NCI-H2196 treated with DMSO at 0.1 percent for 48 hours (cell line): ENCODE measurements around the gene CACNA1C.
"Not testable (repeated sequence)": the region's sequence is repeated elsewhere in the genome, so short reads cannot be mapped to it uniquely, and the experiment has no call there.

ENCODE experiments used
- DNase-seq: peaks from one replicate; lab custom pipeline; 2025; ENCODE audit not compliant: unreplicated experiment; lab: John Stamatoyannopoulos, UW

Gene CACNA1C

GRCh38 chr12:2692080-2692479 is 639.3 kb downstream of the CACNA1C start:
- DNase-seq, result no peak

- no peak for DNase-seq
Measured at GRCh38 chr12:2693244-2693860, 640.6 kb downstream of the CACNA1C start.

GRCh38 chr12:2693980-2694610 is 641.3 kb downstream of the CACNA1C start:
- DNase-seq, result no peak

- no peak for DNase-seq
Measured at GRCh38 chr12:2696136-2696535, 643.3 kb downstream of the CACNA1C start.

GRCh38 chr12:2697057-2697800 is 644.4 kb downstream of the CACNA1C start:
- no peak for DNase-seq

GRCh38 chr12:2698566-2698965 is 645.8 kb downstream of the CACNA1C start:
- DNase-seq, result no peak

- DNase-seq, result no peak
Measured at GRCh38 chr12:2710701-2711100, 657.9 kb downstream of the CACNA1C start.

GRCh38 chr12:2719392-2719791 is 666.6 kb downstream of the CACNA1C start:
- DNase-seq, result no peak

GRCh38 chr12:2722806-2723205 is 670.0 kb downstream of the CACNA1C start:
- DNase-seq, result no peak

GRCh38 chr12:2732290-2732689 is 679.5 kb downstream of the CACNA1C start:
- DNase-seq, result no peak

GRCh38 chr12:2733493-2734355 is 680.9 kb downstream of the CACNA1C start:
- no peak for DNase-seq

GRCh38 chr12:2735432-2735831 is 682.6 kb downstream of the CACNA1C start:
- no peak for DNase-seq

GRCh38 chr12:2737656-2738241 is 685.0 kb downstream of the CACNA1C start:
- no peak for DNase-seq

GRCh38 chr12:2739069-2739468 is 686.3 kb downstream of the CACNA1C start:
- no peak for DNase-seq

- no peak for DNase-seq
Measured at GRCh38 chr12:2739832-2740641, 687.2 kb downstream of the CACNA1C start.

GRCh38 chr12:2742037-2742436 is 689.2 kb downstream of the CACNA1C start:
- not testable (repeated sequence) for DNase-seq

GRCh38 chr12:2743478-2743877 is 690.7 kb downstream of the CACNA1C start:
- DNase-seq, result no peak

- DNase-seq, result no peak
Measured at GRCh38 chr12:2745655-2746054, 692.9 kb downstream of the CACNA1C start.
